BLaER1 treated with 17β-estradiol and CSF1 and Interleukin-3, amounts not matched to agents 10 nM and 100 nM (cell line): ENCODE measurements around the gene ERC1.

Experiments
- H3K27ac ChIP-seq, 11 experiments: shearing (Covaris generic); formaldehyde crosslinking; 2 replicates each; pipeline ENCODE4 v1.8.1; 2022
- H3K27me3 ChIP-seq, 11 experiments: shearing (Covaris generic); formaldehyde crosslinking; 2 replicates each; pipeline ENCODE4 v1.8.1; 2022
- H3K36me3 ChIP-seq, 11 experiments: shearing (Covaris generic); formaldehyde crosslinking; 2 replicates each; pipeline ENCODE4 v1.8.1; 2022
- H3K4me1 ChIP-seq, 10 experiments: shearing (Covaris generic); formaldehyde crosslinking; 2 replicates each; pipeline ENCODE4 v1.8.1; 2022
- H3K4me2 ChIP-seq, 11 experiments: shearing (Covaris generic); formaldehyde crosslinking; 2 replicates each; pipeline ENCODE4 v1.8.1; 2022
- H3K4me3 ChIP-seq, 10 experiments: shearing (Covaris generic); formaldehyde crosslinking; 2 replicates each; pipeline ENCODE4 v1.8.1; 2022
- H3K9ac ChIP-seq, 11 experiments: shearing (Covaris generic); formaldehyde crosslinking; 2 replicates each; pipeline ENCODE4 v1.8.1; 2022
- H3K9me3 ChIP-seq, 11 experiments: shearing (Covaris generic); formaldehyde crosslinking; replicated peaks in 1 of 11; 2 replicates each; pipeline ENCODE4 v1.8.1; 2022
- H4K20me1 ChIP-seq, 11 experiments: shearing (Covaris generic); formaldehyde crosslinking; 2 replicates each; pipeline ENCODE4 v1.8.1; 2022
- Cebpa-rat ChIP-seq, 11 experiments: shearing (Covaris generic); IDR thresholded peaks; 2 replicates each; pipeline ENCODE4 v1.8.1; 2022

ERC1 gene

GRCh38 chr12:1356285-1356684 lies 365.3 kb downstream of the ERC1 start:
- no peak overlapping the region for H3K4me3 ChIP-seq
- H3K27me3 ChIP-seq, result no peaks in the 10 kb centered on the region
- no peaks in the 10 kb centered on the region for H4K20me1 ChIP-seq
- peaks cover 0 to 13% (median 0%) of the 10 kb centered on the region in 11 experiments; a peak in 5 of 22 replicates for H3K36me3 ChIP-seq
- H3K9me3 ChIP-seq, result no peaks in the 10 kb centered on the region
- no peak overlapping the region for H3K9ac ChIP-seq
- H3K4me1 ChIP-seq, result no peaks in the 10 kb centered on the region
- H3K27ac ChIP-seq, result no peak overlapping the region
- no peak for TF ChIP-seq Cebpa-rat (IDR thresholded peaks at IDR 0.05)
- H3K4me2 ChIP-seq, result no peak overlapping the region

DNA sequence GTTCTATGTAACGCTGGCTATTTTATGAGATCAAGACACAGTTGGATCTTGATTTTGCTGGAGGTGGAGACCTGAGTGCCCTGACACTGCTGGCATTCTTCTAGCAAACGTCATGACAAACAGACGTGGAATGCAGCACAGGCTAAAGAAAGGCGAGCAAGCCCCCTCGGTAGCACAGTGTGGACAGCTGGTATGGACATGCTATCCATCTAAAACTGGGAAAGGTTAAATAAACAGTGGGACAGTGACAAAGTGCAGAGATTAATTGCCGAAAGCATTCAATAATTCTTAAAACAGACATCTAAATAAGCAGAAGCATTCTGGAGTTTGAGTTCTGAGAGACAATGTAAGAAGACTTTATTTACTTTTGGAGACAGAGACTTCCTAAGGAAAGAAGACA lies 366.1 kb downstream of the ERC1 start:
- TF ChIP-seq Cebpa-rat (IDR thresholded peaks at IDR 0.05), result no peak
- H4K20me1 ChIP-seq, result no peaks in the 10 kb centered on the region
- no peaks in the 10 kb centered on the region for H3K4me1 ChIP-seq
- H3K36me3 ChIP-seq, result peaks cover 0 to 13% (median 0%) of the 10 kb centered on the region in 11 experiments; a peak in 5 of 22 replicates
- no peaks in the 10 kb centered on the region for H3K9me3 ChIP-seq
- no peak overlapping the region for H3K27ac ChIP-seq
- H3K4me3 ChIP-seq, result no peak overlapping the region
- H3K27me3 ChIP-seq, result no peaks in the 10 kb centered on the region
- H3K4me2 ChIP-seq, result no peak overlapping the region
- no peak overlapping the region for H3K9ac ChIP-seq

GRCh38 chr12:1357711-1358110 lies 366.7 kb downstream of the ERC1 start:
- Histone ChIP-seq H3K36me3 (peaks cover 0 to 13% (median 0%) of the 10 kb centered on the region in 11 experiments; a peak in 4 of 22 replicates), H3K4me2 (no peak overlapping the region), H3K4me1 (no peaks in the 10 kb centered on the region), H4K20me1 (no peaks in the 10 kb centered on the region), H3K27me3 (no peaks in the 10 kb centered on the region), H3K9ac (no peak overlapping the region), H3K27ac (no peak overlapping the region), H3K4me3 (no peak overlapping the region), H3K9me3 (no peaks in the 10 kb centered on the region)
- no peak for TF ChIP-seq Cebpa-rat (IDR thresholded peaks at IDR 0.05)

DNA sequence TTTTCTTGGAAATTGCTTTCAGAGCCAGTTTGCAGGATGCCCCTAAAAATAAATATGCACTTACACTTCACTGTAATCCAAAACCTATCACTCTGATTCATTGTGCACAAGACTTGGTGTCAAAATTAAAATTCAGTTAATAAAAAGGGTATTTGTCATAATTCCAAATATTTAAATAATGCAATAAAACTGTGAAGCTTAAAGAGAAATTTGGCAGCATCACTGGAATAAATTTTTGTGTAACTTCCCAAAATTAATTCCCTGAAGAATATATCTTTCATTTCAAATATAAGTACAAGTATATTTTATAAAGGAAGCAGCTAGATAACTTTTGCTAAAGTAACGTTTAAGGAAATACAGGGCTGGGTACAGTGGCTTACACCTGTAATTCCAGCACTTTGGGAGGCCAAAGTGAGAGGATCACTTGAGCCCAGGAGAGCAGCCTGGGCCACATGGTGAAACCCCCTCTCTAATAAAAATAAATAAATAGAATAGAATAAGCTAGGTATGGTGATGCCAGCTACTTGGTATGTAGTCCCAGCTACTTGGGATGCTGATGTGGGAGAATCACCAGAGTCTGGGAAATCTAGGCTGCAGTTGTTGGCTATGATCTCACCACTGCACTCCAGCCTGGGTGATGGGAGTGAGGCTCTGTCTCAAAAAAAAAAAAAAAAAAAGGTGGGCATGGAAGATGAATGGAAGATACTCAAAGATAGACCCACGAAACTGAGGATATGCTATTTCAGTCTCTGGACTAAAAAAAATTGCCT lies 369.6 kb downstream of the ERC1 start:
- Histone ChIP-seq H3K27me3 (no peaks in the 10 kb centered on the region), H3K9me3 (peaks cover 0 to 6% (median 4%) of the 10 kb centered on the region in 11 experiments; a peak in 9 of 22 replicates), H3K4me2 (no peak overlapping the region), H3K27ac (no peak overlapping the region), H3K4me1 (no peaks in the 10 kb centered on the region), H3K36me3 (peaks cover 0 to 30% (median 4%) of the 10 kb centered on the region in 11 experiments; a peak in 8 of 22 replicates), H3K9ac (no peak overlapping the region), H3K4me3 (no peak overlapping the region), H4K20me1 (no peaks in the 10 kb centered on the region)
- no peak for TF ChIP-seq Cebpa-rat (IDR thresholded peaks at IDR 0.05)

GRCh38 chr12:1362143-1362662 lies 371.2 kb downstream of the ERC1 start:
- H4K20me1 ChIP-seq, result no peaks in the 10 kb centered on the region
- no peak overlapping the region for H3K9ac ChIP-seq

DNA sequence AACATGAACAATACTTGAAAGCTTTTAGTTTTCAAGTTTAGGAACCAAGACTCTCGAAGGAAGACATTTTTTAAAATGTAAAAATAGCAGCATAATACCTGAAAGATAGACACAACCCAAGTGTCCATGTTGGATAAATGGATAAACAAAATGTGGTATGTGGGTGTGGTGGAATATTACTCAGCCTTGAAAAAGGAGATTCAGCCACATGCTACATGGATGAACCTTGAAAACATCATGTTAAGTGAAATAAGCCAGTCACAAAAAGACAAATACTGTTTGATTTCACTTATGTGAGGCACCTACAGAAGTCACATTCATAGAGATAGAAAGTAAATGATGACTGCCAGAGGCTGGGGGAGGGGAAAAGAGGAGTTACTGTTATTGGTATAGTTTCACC lies 374.7 kb downstream of the ERC1 start:
- Histone ChIP-seq H3K36me3 (peaks cover 0 to 42% (median 6%) of the 10 kb centered on the region in 11 experiments; a peak in 14 of 22 replicates), H3K9me3 (peaks cover 0 to 9% (median 6%) of the 10 kb centered on the region in 11 experiments; a peak in 10 of 22 replicates), H3K27ac (no peak overlapping the region), H3K4me1 (no peaks in the 10 kb centered on the region), H3K27me3 (no peaks in the 10 kb centered on the region), H3K9ac (no peak overlapping the region), H4K20me1 (no peaks in the 10 kb centered on the region), H3K4me3 (no peak overlapping the region), H3K4me2 (no peak overlapping the region)
- TF ChIP-seq Cebpa-rat (IDR thresholded peaks at IDR 0.05), result no peak

More at GRCh38 chr12:1362143-1362662, 371.2 kb downstream of the ERC1 start:
- Histone ChIP-seq H3K4me2 (no peak overlapping the region), H3K27me3 (no peaks in the 10 kb centered on the region), H3K36me3 (peaks cover 0 to 25% (median 4%) of the 10 kb centered on the region in 11 experiments; a peak in 7 of 22 replicates), H3K4me3 (no peak overlapping the region), H3K27ac (no peak overlapping the region), H3K9me3 (peaks cover 0 to 8% (median 5%) of the 10 kb centered on the region in 11 experiments; a peak in 9 of 22 replicates), H3K4me1 (no peaks in the 10 kb centered on the region)
- TF ChIP-seq Cebpa-rat (IDR thresholded peaks at IDR 0.05), result no peak

- Histone ChIP-seq H3K4me2 (no peak overlapping the region), H3K27me3 (no peaks in the 10 kb centered on the region)
- no peak for TF ChIP-seq Cebpa-rat (IDR thresholded peaks at IDR 0.05)
These were observed 376.6 kb downstream of the ERC1 start for GRCh38 chr12:1367331-1368291.

DNA sequence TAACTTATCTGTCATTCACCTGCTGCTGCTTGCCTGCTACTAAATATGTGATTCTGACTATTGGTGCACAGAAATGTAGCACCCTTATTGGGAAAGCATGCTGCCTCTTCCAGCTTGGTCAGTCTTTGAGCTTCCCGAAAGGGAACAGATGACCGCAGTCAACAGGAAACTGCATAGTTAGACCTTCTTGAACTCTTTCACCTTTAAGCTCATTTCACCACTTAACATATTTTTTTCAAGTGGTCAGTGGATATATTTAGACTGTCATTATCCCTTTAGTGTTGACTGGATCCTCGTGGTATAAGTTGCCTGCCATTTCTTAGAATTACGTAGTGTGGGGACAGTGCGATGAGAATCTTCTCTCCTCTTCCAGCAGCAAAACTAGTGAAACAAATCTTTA lies 378.4 kb downstream of the ERC1 start:
- Histone ChIP-seq H3K9ac (no peak overlapping the region), H3K27me3 (no peaks in the 10 kb centered on the region), H3K4me3 (no peak overlapping the region), H3K9me3 (peaks cover 0 to 20% (median 6%) of the 10 kb centered on the region in 11 experiments; a peak in 11 of 22 replicates), H3K27ac (no peak overlapping the region), H3K4me2 (no peak overlapping the region), H4K20me1 (no peaks in the 10 kb centered on the region), H3K4me1 (no peaks in the 10 kb centered on the region), H3K36me3 (peaks cover 15 to 67% (median 26%) of the 10 kb centered on the region in 11 experiments; a peak in 21 of 22 replicates)
- no peak for TF ChIP-seq Cebpa-rat (IDR thresholded peaks at IDR 0.05)

More at GRCh38 chr12:1367331-1368291, 376.6 kb downstream of the ERC1 start:
- H3K4me3 ChIP-seq, result no peak overlapping the region
- peaks cover 0 to 20% (median 6%) of the 10 kb centered on the region in 11 experiments; a peak in 11 of 22 replicates for H3K9me3 ChIP-seq
- H3K9ac ChIP-seq, result no peak overlapping the region
- H3K36me3 ChIP-seq, result peaks cover 8 to 61% (median 23%) of the 10 kb centered on the region in 11 experiments; a peak in 21 of 22 replicates
- no peak overlapping the region for H3K27ac ChIP-seq
- H3K4me1 ChIP-seq, result no peaks in the 10 kb centered on the region
- H4K20me1 ChIP-seq, result no peaks in the 10 kb centered on the region
